Prostate gland (tissue), 2 donors: ENCODE data around the gene ADAM17. TPM values are rescaled to one million over a fixed set of nuclear protein-coding genes. Genes with fewer than 3 reads are reported as not detected.

Source experiments
- DNase-seq: peaks from one replicate; pipeline ENCODE4 v3.0.0-alpha.2; 2019; ENCODE audit warnings: low spot score
- H3K27ac ChIP-seq, 2 donors: fragments of 200-600 bp; sonication (generic); 2 replicates each; pipeline ENCODE4 v1.5.1; 2017 to 2019
- H3K27me3 ChIP-seq: fragments of 200-600 bp; sonication (generic); replicated peaks from 2 replicates; pipeline ENCODE4 v1.5.1; 2019; ENCODE audit not compliant: insufficient read depth
- H3K36me3 ChIP-seq, 2 donors: fragments of 200-600 bp; sonication (generic); 1 replicate in 1 of 2; 2 replicates in 1 of 2; pipeline versions ENCODE4 v1.5.1 to v1.8.1; 2017 to 2019
- H3K4me1 ChIP-seq: fragments of 200-600 bp; sonication (generic); replicated peaks from 2 replicates; pipeline ENCODE4 v1.5.1; 2019
- H3K4me3 ChIP-seq, 2 donors: fragments of 200-600 bp; sonication (generic); 2 replicates each; pipeline ENCODE4 v1.5.1; 2017 to 2019
- H3K9me3 ChIP-seq: fragments of 200-600 bp; sonication (generic); 2 replicates; pipeline ENCODE4 v1.5.1; 2017
- POLR2A ChIP-seq: fragments of 450-650 bp; IDR thresholded peaks from one replicate; pipeline ENCODE4 v1.6.1; 2016; ENCODE audit warnings: antibody characterized with exemption, mild to moderate bottlenecking
- POLR2AphosphoS5 ChIP-seq: sonication (generic); formaldehyde crosslinking; IDR thresholded peaks from one replicate; pipeline ENCODE4 v1.6.1; 2017; ENCODE audit warnings: antibody characterized with exemption
- WGBS: methylation state at CpG from one replicate; pipeline ENCODE4 v1.1.5; 2018; 5-methylcytosine and 5-hydroxymethylcytosine counted together
- intact Hi-C: fragments of 100-400 bp; cut with DNase I; formaldehyde crosslinking; loops from one replicate; pipeline ENCODE4 v1.14.2; 2022
- total RNA-seq, 2 donors: library from RNA; depleted of rRNA; stranded (reverse); fragments of >200 nt; gene quantifications; one replicate each; pipeline ENCODE4 v1.1.0, GENCODE V29; 2016
- TF ChIP-seq, protein P1 (sequence below), 4 experiments: fragments of 200-600 bp in 2 of 4; fragments of 450-650 bp in 2 of 4; sonication (generic) in 2 of 4; IDR thresholded peaks; 1 replicate in 3 of 4; 2 replicates in 1 of 4; pipeline ENCODE4 v1.5.1; 2016 to 2019; ENCODE audit warnings: antibody characterized with exemption in 4 of 4, mild to moderate bottlenecking in 2 of 4, moderate library complexity in 2 of 4

Gene ADAM17
- total RNA-seq, 2 donors from 2014 or later, result 15.8 to 40.0 TPM

DNA sequence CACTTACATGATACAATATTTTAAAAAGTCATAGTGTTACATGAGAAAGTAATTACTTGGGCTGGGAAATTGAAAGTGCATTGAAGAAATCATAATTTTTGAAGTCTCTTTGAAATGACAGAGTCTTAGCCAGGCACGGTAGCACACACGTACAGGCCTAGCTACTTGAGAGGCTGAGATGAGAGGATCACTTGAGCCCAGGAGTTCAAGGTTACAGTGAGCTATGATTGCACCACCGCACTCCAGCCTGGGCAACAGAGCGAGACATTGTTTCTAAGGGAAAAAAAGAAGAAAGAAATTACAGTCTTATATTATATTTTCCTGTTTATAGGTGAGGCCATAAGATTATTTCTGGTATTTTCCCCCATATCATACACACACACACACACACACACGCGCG lies 90.5 kb downstream of the ADAM17 start:
- no peaks in the 10 kb centered on the region for H3K4me1 ChIP-seq
- H3K4me3 ChIP-seq, result no peak overlapping the region
- 90% methylated on average over 7 of the region's 7 CpGs for WGBS
- TF ChIP-seq POLR2AphosphoS5 (no peak), POLR2A (no peak)
- TF ChIP-seq, protein P1, sequence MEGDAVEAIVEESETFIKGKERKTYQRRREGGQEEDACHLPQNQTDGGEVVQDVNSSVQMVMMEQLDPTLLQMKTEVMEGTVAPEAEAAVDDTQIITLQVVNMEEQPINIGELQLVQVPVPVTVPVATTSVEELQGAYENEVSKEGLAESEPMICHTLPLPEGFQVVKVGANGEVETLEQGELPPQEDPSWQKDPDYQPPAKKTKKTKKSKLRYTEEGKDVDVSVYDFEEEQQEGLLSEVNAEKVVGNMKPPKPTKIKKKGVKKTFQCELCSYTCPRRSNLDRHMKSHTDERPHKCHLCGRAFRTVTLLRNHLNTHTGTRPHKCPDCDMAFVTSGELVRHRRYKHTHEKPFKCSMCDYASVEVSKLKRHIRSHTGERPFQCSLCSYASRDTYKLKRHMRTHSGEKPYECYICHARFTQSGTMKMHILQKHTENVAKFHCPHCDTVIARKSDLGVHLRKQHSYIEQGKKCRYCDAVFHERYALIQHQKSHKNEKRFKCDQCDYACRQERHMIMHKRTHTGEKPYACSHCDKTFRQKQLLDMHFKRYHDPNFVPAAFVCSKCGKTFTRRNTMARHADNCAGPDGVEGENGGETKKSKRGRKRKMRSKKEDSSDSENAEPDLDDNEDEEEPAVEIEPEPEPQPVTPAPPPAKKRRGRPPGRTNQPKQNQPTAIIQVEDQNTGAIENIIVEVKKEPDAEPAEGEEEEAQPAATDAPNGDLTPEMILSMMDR (IDR thresholded peaks at IDR 0.05), result no peak
- no peaks in the 10 kb centered on the region for H3K36me3 ChIP-seq
- H3K9me3 ChIP-seq, result no peaks in the 10 kb centered on the region
- H3K27me3 ChIP-seq, result no peaks in the 10 kb centered on the region
- intact Hi-C loops, result no loop called here
- no peak for DNase-seq
- no peak overlapping the region for H3K27ac ChIP-seq

DNA sequence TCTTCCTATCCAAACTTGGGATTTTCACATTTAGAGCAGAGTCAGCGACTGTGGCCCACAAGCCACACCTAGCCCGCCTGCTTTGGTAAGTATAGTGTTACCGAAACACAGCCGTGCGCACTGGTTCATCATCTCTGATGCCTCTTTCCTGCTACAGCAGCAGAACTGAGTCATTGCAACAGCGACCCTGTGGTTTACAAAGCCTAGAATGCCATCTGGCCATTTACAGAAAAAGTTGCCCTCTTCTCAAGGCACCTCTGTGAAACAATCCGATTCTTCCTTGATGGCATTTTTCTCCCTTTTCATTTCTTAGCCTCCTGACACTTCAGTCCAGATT lies 92.0 kb downstream of the ADAM17 start:
- Histone ChIP-seq H3K27me3 (no peaks in the 10 kb centered on the region), H3K9me3 (no peaks in the 10 kb centered on the region), H3K4me1 (no peaks in the 10 kb centered on the region), H3K27ac (no peak overlapping the region), H3K4me3 (no peak overlapping the region), H3K36me3 (no peaks in the 10 kb centered on the region)
- TF ChIP-seq POLR2A (no peak), POLR2AphosphoS5 (no peak)
- TF ChIP-seq, protein P1 (IDR thresholded peaks at IDR 0.05), result no peak
- intact Hi-C loops, result no loop called here
- no peak for DNase-seq
- WGBS, result 76% methylated on average over 7 of the region's 7 CpGs

DNA sequence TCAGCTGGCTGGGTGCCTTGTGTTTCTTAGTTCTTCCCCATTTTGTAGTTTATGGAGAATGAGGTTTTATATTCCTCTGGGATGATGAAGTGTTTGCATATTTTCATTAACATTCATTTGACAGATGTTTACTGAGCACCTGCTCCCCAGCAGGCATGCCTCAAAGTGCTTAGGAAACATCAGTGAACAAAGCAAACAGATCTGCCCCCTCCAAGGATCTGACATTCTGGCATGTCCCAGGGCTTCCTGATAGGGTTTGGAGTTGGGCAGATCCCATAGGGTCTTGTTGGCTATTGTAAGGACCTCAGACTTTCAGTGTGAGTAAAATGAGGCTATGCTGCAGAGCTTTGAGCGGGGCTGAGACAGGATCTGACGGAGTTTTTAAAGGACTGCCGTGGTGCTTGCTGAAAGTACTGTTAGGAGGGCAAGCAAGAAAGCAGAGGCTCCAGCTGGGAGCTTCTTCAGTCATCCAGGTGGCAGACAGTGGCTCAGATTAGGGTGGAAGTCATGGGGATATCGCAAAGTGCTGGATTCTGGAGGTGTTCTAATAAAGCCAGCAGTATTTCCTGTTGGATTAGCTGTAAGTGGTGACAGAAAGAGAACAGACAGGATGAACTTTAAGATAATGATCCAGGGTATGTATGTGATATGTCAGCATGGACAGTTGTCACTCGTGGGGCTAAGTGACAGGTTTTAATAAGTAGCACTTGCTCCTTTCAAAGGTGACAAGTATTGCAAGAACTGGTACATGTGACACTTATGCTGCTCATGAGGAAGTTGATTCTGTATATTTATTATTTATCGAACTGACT lies 92.5 kb downstream of the ADAM17 start:
- Histone ChIP-seq H3K4me3 (no peak overlapping the region), H3K36me3 (no peaks in the 10 kb centered on the region), H3K27ac (no peak overlapping the region), H3K27me3 (no peaks in the 10 kb centered on the region), H3K4me1 (no peaks in the 10 kb centered on the region), H3K9me3 (no peaks in the 10 kb centered on the region)
- WGBS, result 62% methylated on average over 6 of the region's 6 CpGs
- TF ChIP-seq POLR2AphosphoS5 (no peak), POLR2A (no peak)
- TF ChIP-seq, protein P1 (IDR thresholded peaks at IDR 0.05), result no peak
- no peak for DNase-seq
- intact Hi-C loops, result no loop called here

DNA sequence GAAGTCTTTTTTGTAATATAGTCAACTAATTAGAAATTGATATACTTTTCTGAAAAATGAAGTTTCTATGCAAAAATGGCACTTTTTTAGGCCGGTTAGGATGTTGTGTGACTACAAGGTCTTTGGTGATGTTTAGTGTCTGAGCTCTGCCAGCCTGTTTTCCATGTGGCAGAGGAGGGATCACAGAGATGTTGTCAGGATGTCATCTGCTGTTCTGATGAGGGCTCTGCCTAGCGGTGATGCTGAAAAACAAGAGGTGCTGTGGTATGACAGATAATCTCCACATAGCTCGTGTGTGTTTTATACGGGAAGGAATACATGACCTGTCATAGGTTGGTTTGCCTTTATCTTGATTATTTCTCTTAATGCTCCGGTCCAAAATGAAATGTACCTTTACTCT lies 93.3 kb downstream of the ADAM17 start:
- Histone ChIP-seq H3K4me1 (no peaks in the 10 kb centered on the region), H3K27ac (no peak overlapping the region), H3K36me3 (no peaks in the 10 kb centered on the region), H3K4me3 (no peak overlapping the region), H3K27me3 (no peaks in the 10 kb centered on the region), H3K9me3 (no peaks in the 10 kb centered on the region)
- intact Hi-C loops, result no loop called here
- TF ChIP-seq POLR2AphosphoS5 (no peak), POLR2A (no peak)
- TF ChIP-seq, protein P1 (IDR thresholded peaks at IDR 0.05), result no peak
- DNase-seq, result no peak
- WGBS, result 58% methylated on average over 5 of the region's 5 CpGs

DNA sequence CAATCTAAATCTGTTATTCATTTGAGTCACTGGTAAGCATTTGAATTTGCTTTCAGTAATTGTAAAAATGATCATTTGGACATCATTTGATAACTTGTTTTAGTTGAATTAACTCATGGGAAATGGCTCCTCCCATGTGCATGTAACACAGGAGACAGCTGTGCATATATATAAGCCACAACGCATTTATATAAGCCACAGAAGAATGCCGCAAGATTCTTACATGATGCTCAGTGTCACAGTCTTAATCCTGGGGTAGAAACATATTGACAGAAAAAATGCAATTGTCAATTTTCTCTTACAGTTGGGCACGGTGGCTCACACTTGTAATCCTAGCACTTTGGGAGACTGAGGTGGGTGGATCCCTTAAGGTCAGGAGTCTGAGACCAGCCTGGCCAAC lies 94.6 kb downstream of the ADAM17 start:
- Histone ChIP-seq H3K27ac (no peak overlapping the region), H3K27me3 (no peaks in the 10 kb centered on the region), H3K9me3 (no peaks in the 10 kb centered on the region), H3K4me1 (no peaks in the 10 kb centered on the region), H3K4me3 (no peak overlapping the region), H3K36me3 (no peaks in the 10 kb centered on the region)
- intact Hi-C loops, result no loop called here
- WGBS, result 89% methylated on average over 3 of the region's 3 CpGs
- TF ChIP-seq POLR2AphosphoS5 (no peak), POLR2A (no peak)
- TF ChIP-seq, protein P1 (IDR thresholded peaks at IDR 0.05), result no peak
- no peak for DNase-seq
